HuH-7.5 (cell line): ENCODE data around the gene RABL6.
"Not testable (repeated sequence)": the region's sequence is repeated elsewhere in the genome, so short reads cannot be mapped to it uniquely, and the experiment has no call there.

Experiments
- DNase-seq: peaks from one replicate; pipeline ENCODE4 v3.0.0; 2011; ENCODE audit warnings: low spot score

RABL6 gene

GRCh38 chr9:136794281-136794999, 13.3 kb upstream of the RABL6 start:
- no peak for DNase-seq

GRCh38 chr9:136795000-136795348, 12.8 kb upstream of the RABL6 start:
- no peak for DNase-seq

- DNase-seq = no peak
These were observed 11.4 kb upstream of the RABL6 start, which contains the start of gene CCDC183 for GRCh38 chr9:136796238-136796774. TSS of gene CCDC183 (plus strand) at chr9:136796338. CDS start at chr9:136796398, 60 bp downstream.

GRCh38 chr9:136796775-136797347, 10.9 kb upstream of the RABL6 start:
- DNase-seq = not testable (repeated sequence)

GRCh38 chr9:136798708-136799078, 9.1 kb upstream of the RABL6 start:
- no peak for DNase-seq

GRCh38 chr9:136799079-136799853, 8.5 kb upstream of the RABL6 start:
- no peak for DNase-seq

GRCh38 chr9:136799854-136800657, 7.7 kb upstream of the RABL6 start:
- peak; percentile 89 for DNase-seq

GRCh38 chr9:136802321-136802720, 5.4 kb upstream of the RABL6 start:
- no peak for DNase-seq

- not testable (repeated sequence) for DNase-seq
These were observed 4.7 kb upstream of the RABL6 start for GRCh38 chr9:136803009-136803550.

GRCh38 chr9:136803551-136804508, 3.9 kb upstream of the RABL6 start:
- no peak for DNase-seq

- DNase-seq = no peak
These were observed 3.1 kb upstream of the RABL6 start for GRCh38 chr9:136804509-136805206.

- no peak for DNase-seq
These were observed 2.5 kb upstream of the RABL6 start for GRCh38 chr9:136805207-136805740.

- DNase-seq = no peak
These were observed 1.7 kb upstream of the RABL6 start for GRCh38 chr9:136806067-136806466.

GRCh38 chr9:136806631-136807201, 1.0 kb upstream of the RABL6 start:
- DNase-seq = no peak

GRCh38 chr9:136808075-136808805, 492 bp downstream of the RABL6 start:
- DNase-seq = no peak

GRCh38 chr9:136808806-136809158, 1.0 kb downstream of the RABL6 start:
- DNase-seq = no peak

- DNase-seq = no peak
These were observed 7.1 kb downstream of the RABL6 start for GRCh38 chr9:136814725-136815421.

- DNase-seq = no peak
These were observed 7.7 kb downstream of the RABL6 start for GRCh38 chr9:136815422-136815782.
